Lower leg skin (tissue), 3 donors: ENCODE results near the gene GPN1.

Source experiments
- CTCF ChIP-seq, 3 donors: fragments of 450-650 bp; IDR thresholded peaks; one replicate each; pipeline ENCODE4 v1.5.1; 2016; ENCODE audit warnings: antibody characterized with exemption in 3 of 3, mild to moderate bottlenecking in 3 of 3, moderate library complexity in 2 of 3
- POLR2A ChIP-seq, 2 donors: fragments of 450-650 bp; IDR thresholded peaks; one replicate each; pipeline ENCODE4 v1.6.1; 2016 to 2017; ENCODE audit warnings: antibody characterized with exemption in 2 of 2, mild to moderate bottlenecking in 1 of 2, moderate library complexity in 1 of 2

- no peak for TF ChIP-seq CTCF (IDR thresholded peaks at IDR 0.05)
- TF ChIP-seq POLR2A (IDR thresholded peaks at IDR 0.05) = no peak
Measured at GRCh38 chr2:27697660-27698059, 68.8 kb downstream of the GPN1 start.
